Measurements from ENCODE around the gene EHD2. TPM values are rescaled to one million over a fixed set of nuclear protein-coding genes. Genes with fewer than 3 reads are reported as not detected.
A peak's percentile ranks its signal among the peaks of the same experiment; 100 is the strongest.

EHD2 gene
- total and polyA plus RNA-seq, 2 of the 13 experiments (the other 11 are each of a cell fraction or from before 2014, with no cell fraction given) = 0.09 to 0.28 TPM

GRCh38 chr19:47778049-47778953 lies 65.1 kb downstream of the EHD2 start, which contains the start of gene SELENOW (continued):
- TF ChIP-seq LCORL (IDR thresholded peaks at IDR 0.05) = no peak
- peak; percentile 67 for TF ChIP-seq LCORL (CRISPR knock-in tag; IDR thresholded peaks at IDR 0.05)
- TF ChIP-seq BCL6 (CRISPR knock-in tag; IDR thresholded peaks at IDR 0.05) = no peak
- TF ChIP-seq GABPA (IDR thresholded peaks at IDR 0.05; ENCODE audit: low read depth, low read length) = no peak
- 0 out of 2 replicates have a peak, but pooled peaks have one; percentile 9 for TF ChIP-seq GABPA (CRISPR knock-in tag; IDR thresholded peaks at IDR 0.05; ENCODE audit: low read depth)
- TF ChIP-seq ATF4 (CRISPR knock-in tag; IDR thresholded peaks at IDR 0.05) = 0 out of 4 replicates have a peak, but pooled peaks of 1 of the 2 experiments have one; percentile 15
- TF ChIP-seq, protein P1, sequence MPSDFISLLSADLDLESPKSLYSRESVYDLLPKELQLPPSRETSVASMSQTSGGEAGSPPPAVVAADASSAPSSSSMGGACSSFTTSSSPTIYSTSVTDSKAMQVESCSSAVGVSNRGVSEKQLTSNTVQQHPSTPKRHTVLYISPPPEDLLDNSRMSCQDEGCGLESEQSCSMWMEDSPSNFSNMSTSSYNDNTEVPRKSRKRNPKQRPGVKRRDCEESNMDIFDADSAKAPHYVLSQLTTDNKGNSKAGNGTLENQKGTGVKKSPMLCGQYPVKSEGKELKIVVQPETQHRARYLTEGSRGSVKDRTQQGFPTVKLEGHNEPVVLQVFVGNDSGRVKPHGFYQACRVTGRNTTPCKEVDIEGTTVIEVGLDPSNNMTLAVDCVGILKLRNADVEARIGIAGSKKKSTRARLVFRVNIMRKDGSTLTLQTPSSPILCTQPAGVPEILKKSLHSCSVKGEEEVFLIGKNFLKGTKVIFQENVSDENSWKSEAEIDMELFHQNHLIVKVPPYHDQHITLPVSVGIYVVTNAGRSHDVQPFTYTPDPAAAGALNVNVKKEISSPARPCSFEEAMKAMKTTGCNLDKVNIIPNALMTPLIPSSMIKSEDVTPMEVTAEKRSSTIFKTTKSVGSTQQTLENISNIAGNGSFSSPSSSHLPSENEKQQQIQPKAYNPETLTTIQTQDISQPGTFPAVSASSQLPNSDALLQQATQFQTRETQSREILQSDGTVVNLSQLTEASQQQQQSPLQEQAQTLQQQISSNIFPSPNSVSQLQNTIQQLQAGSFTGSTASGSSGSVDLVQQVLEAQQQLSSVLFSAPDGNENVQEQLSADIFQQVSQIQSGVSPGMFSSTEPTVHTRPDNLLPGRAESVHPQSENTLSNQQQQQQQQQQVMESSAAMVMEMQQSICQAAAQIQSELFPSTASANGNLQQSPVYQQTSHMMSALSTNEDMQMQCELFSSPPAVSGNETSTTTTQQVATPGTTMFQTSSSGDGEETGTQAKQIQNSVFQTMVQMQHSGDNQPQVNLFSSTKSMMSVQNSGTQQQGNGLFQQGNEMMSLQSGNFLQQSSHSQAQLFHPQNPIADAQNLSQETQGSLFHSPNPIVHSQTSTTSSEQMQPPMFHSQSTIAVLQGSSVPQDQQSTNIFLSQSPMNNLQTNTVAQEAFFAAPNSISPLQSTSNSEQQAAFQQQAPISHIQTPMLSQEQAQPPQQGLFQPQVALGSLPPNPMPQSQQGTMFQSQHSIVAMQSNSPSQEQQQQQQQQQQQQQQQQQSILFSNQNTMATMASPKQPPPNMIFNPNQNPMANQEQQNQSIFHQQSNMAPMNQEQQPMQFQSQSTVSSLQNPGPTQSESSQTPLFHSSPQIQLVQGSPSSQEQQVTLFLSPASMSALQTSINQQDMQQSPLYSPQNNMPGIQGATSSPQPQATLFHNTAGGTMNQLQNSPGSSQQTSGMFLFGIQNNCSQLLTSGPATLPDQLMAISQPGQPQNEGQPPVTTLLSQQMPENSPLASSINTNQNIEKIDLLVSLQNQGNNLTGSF (CRISPR knock-in tag; IDR thresholded peaks at IDR 0.05) = peak; percentile 40; the same call in 1 of the 2 replicates
- TF ChIP-seq, protein P2, sequence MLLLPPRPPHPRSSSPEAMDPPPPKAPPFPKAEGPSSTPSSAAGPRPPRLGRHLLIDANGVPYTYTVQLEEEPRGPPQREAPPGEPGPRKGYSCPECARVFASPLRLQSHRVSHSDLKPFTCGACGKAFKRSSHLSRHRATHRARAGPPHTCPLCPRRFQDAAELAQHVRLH (CRISPR knock-in tag; IDR thresholded peaks at IDR 0.05; ENCODE audit: borderline replicate concordance, low read depth) = peak; percentile 58
- TF ChIP-seq ZNF841 (CRISPR knock-in tag; IDR thresholded peaks at IDR 0.05; ENCODE audit: borderline replicate concordance) = peak; percentile 60; the same call in 1 of the 2 replicates
- TF ChIP-seq KDM2A (CRISPR knock-in tag; IDR thresholded peaks at IDR 0.05; ENCODE audit: borderline replicate concordance, low read depth) = peak; percentile 92
- peak; percentile 93 for TF ChIP-seq ZFX (CRISPR knock-in tag; IDR thresholded peaks at IDR 0.05; ENCODE audit: low read depth)
- TF ChIP-seq ZNF577 (CRISPR knock-in tag; IDR thresholded peaks at IDR 0.05; ENCODE audit: borderline replicate concordance, low read depth) = no peak
- 0 out of 2 replicates have a peak, but pooled peaks have one; percentile 41 for TF ChIP-seq ZNF615 (CRISPR knock-in tag; IDR thresholded peaks at IDR 0.05; ENCODE audit: borderline replicate concordance)
- no peak for TF ChIP-seq ONECUT2 (CRISPR knock-in tag; IDR thresholded peaks at IDR 0.05)
- peak; percentile 68 for TF ChIP-seq HDAC1 (CRISPR knock-in tag; IDR thresholded peaks at IDR 0.05)
- 0 out of 2 replicates have a peak, but pooled peaks have one; percentile 68 for TF ChIP-seq ZFP90 (CRISPR knock-in tag; IDR thresholded peaks at IDR 0.05; ENCODE audit: borderline replicate concordance)
- TF ChIP-seq ZNF740 (CRISPR knock-in tag; IDR thresholded peaks at IDR 0.05) = 0 out of 2 replicates have a peak, but pooled peaks have one; percentile 31
- TF ChIP-seq ZNF367 (CRISPR knock-in tag; IDR thresholded peaks at IDR 0.05; ENCODE audit: borderline replicate concordance) = 0 out of 2 replicates have a peak, but pooled peaks have one; percentile 9
- TF ChIP-seq, protein P3, sequence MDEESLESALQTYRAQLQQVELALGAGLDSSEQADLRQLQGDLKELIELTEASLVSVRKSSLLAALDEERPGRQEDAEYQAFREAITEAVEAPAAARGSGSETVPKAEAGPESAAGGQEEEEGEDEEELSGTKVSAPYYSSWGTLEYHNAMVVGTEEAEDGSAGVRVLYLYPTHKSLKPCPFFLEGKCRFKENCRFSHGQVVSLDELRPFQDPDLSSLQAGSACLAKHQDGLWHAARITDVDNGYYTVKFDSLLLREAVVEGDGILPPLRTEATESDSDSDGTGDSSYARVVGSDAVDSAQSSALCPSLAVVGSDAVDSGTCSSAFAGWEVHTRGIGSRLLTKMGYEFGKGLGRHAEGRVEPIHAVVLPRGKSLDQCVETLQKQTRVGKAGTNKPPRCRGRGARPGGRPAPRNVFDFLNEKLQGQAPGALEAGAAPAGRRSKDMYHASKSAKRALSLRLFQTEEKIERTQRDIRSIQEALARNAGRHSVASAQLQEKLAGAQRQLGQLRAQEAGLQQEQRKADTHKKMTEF (CRISPR knock-in tag; IDR thresholded peaks at IDR 0.05) = peak; percentile 90; the same call in 1 of the 2 replicates
- peak; percentile 77; the same call in 1 of the 2 replicates for TF ChIP-seq ZNF766 (CRISPR knock-in tag; IDR thresholded peaks at IDR 0.05; ENCODE audit: borderline replicate concordance)

All from HepG2 (cell line).